HepG2 (cell line): ENCODE results near the gene OSCP1. TPM values are rescaled to one million over a fixed set of nuclear protein-coding genes. Genes with fewer than 3 reads are reported as not detected.
A peak's percentile ranks its signal among the peaks of the same experiment; 100 is the strongest.

ENCODE experiments used
- AHDC1 ChIP-seq: sonication (generic); formaldehyde crosslinking; IDR thresholded peaks from 2 replicates; pipeline ENCODE4 v1.5.1; 2020; ENCODE audit warnings: mild to moderate bottlenecking, missing genetic modification reagents, borderline replicate concordance
- ARID5B ChIP-seq: IDR thresholded peaks from 2 replicates; pipeline ENCODE4 v1.4.0; 2020; ENCODE audit warnings: mild to moderate bottlenecking, missing genetic modification reagents
- BRF2 ChIP-seq: sonication (generic); formaldehyde crosslinking; IDR thresholded peaks from 2 replicates; pipeline ENCODE4 v1.8.1; 2022; ENCODE audit warnings: mild to moderate bottlenecking, missing genetic modification reagents
- ETV5 ChIP-seq: IDR thresholded peaks from 2 replicates; pipeline ENCODE4 v1.6.1; 2018; ENCODE audit warnings: missing biosample characterization, missing genetic modification reagents, inconsistent platforms, borderline replicate concordance
- FOXA3 ChIP-seq: IDR thresholded peaks from 2 replicates; pipeline ENCODE4 v1.6.1; 2016; ENCODE audit warnings: missing genetic modification reagents, missing compliant biosample characterization
- FOXM1 ChIP-seq: sonication (generic); formaldehyde crosslinking; IDR thresholded peaks from 2 replicates; pipeline ENCODE4 v1.5.0; 2020; ENCODE audit warnings: missing genetic modification reagents
- HIVEP1 ChIP-seq: sonication (generic); formaldehyde crosslinking; IDR thresholded peaks from 2 replicates; pipeline ENCODE4 v1.4.0; 2020; ENCODE audit warnings: mild to moderate bottlenecking, missing genetic modification reagents
- MTA1 ChIP-seq: sonication (generic); formaldehyde crosslinking; IDR thresholded peaks from 2 replicates; pipeline ENCODE4 v1.4.0; 2020; ENCODE audit warnings: missing genetic modification reagents, mild to moderate bottlenecking, borderline replicate concordance
- NFIB ChIP-seq: sonication (generic); formaldehyde crosslinking; IDR thresholded peaks from 2 replicates; pipeline ENCODE4 v1.9.0; 2021; ENCODE audit warnings: missing genetic modification reagents, mild to moderate bottlenecking, borderline replicate concordance
- NR2C2 ChIP-seq: sonication (generic); formaldehyde crosslinking; IDR thresholded peaks from 2 replicates; pipeline ENCODE4 v1.4.0; 2020; ENCODE audit warnings: missing genetic modification reagents, mild to moderate bottlenecking, moderate library complexity, borderline replicate concordance
- SRSF1 ChIP-seq: fragments of 200-400 bp; formaldehyde crosslinking; optimal IDR thresholded peaks from 2 replicates; pipeline ENCODE3; 2017; ENCODE audit warnings: mild to moderate bottlenecking, low read depth, low read length, moderate library complexity
- TSC22D2 ChIP-seq: sonication (generic); formaldehyde crosslinking; IDR thresholded peaks from 2 replicates; pipeline ENCODE4 v1.5.1; 2020; ENCODE audit warnings: missing genetic modification reagents, mild to moderate bottlenecking, borderline replicate concordance
- ZBTB7A ChIP-seq: sonication (generic); formaldehyde crosslinking; IDR thresholded peaks from 2 replicates; pipeline ENCODE4 v1.8.0; 2022; ENCODE audit warnings: mild to moderate bottlenecking, missing genetic modification reagents
- ZFP41 ChIP-seq: sonication (generic); formaldehyde crosslinking; IDR thresholded peaks from 2 replicates; pipeline ENCODE4 v1.4.0; 2020; ENCODE audit warnings: mild to moderate bottlenecking, missing genetic modification reagents, borderline replicate concordance
- ZIK1 ChIP-seq: sonication (generic); formaldehyde crosslinking; IDR thresholded peaks from 2 replicates; pipeline ENCODE4 v1.5.0; 2020; ENCODE audit warnings: mild to moderate bottlenecking, low read depth, missing genetic modification reagents, borderline replicate concordance
- ZNF550 ChIP-seq: sonication (generic); formaldehyde crosslinking; IDR thresholded peaks from 2 replicates; pipeline ENCODE4 v1.4.0; 2020; ENCODE audit warnings: mild to moderate bottlenecking, missing genetic modification reagents, borderline replicate concordance
- ZNF563 ChIP-seq: sonication (generic); formaldehyde crosslinking; IDR thresholded peaks from 2 replicates; pipeline ENCODE4 v1.8.0; 2022; ENCODE audit warnings: mild to moderate bottlenecking, moderate library complexity, missing genetic modification reagents
- ZNF816 ChIP-seq: sonication (generic); formaldehyde crosslinking; IDR thresholded peaks from 2 replicates; pipeline ENCODE4 v1.8.0; 2022; ENCODE audit warnings: missing genetic modification reagents, mild to moderate bottlenecking, borderline replicate concordance
- polyA plus RNA-seq, 8 experiments: library from polyadenylated mRNA; depleted of rRNA in 3 of 8; stranded (reverse) in 7 of 8; unstranded in 1 of 8; fragments of >200 nt; fragmentation: Illumina TruSeq in 4 of 8; extraction: Trizol in 4 of 8; gene quantifications; 2 replicates each; pipeline versions ENCODE4 v1.2.1 to v1.2.3, GENCODE V29; 2011 to 2016; ENCODE audit warnings: low read depth in 4 of 8, missing spikeins in 1 of 8, mixed read lengths in 1 of 8; ENCODE audit not compliant: insufficient read depth in 1 of 8
- total RNA-seq, 5 experiments: library from RNA; depleted of rRNA; stranded (reverse); fragments of >200 nt; fragmentation: Illumina TruSeq; extraction: Trizol; gene quantifications; 2 replicates each; pipeline ENCODE4 v1.2.3, GENCODE V29; 2016; ENCODE audit warnings: low read depth in 1 of 5

The OSCP1 gene
- total and polyA plus RNA-seq, 2 of the 13 experiments (the other 11 are each of a cell fraction or from before 2014, with no cell fraction given): 0.60 to 0.84 TPM

GRCh38 chr1:36482724-36483388 is 32.6 kb upstream of the OSCP1 start, which contains the start of gene CSF3R (continued):
- TF ChIP-seq FOXM1 (CRISPR knock-in tag) (no peak), SRSF1 (peak; percentile 65), ZNF550 (CRISPR knock-in tag) (no peak), TSC22D2 (CRISPR knock-in tag) (0 out of 2 replicates have a peak, but pooled peaks have one; percentile 48), HIVEP1 (0 out of 2 replicates have a peak, but pooled peaks have one; percentile 26), ZIK1 (CRISPR knock-in tag) (0 out of 2 replicates have a peak, but pooled peaks have one; percentile 50), ZNF816 (CRISPR knock-in tag) (0 out of 2 replicates have a peak, but pooled peaks have one; percentile 33), ZBTB7A (CRISPR knock-in tag) (peak; percentile 61; the same call in 1 of the 2 replicates), ZFP41 (CRISPR knock-in tag) (no peak), AHDC1 (CRISPR knock-in tag) (peak; percentile 45; the same call in 1 of the 2 replicates), MTA1 (CRISPR knock-in tag) (peak; percentile 48; the same call in 1 of the 2 replicates), BRF2 (CRISPR knock-in tag) (no peak), FOXA3 (CRISPR knock-in tag) (no peak), NFIB (CRISPR knock-in tag) (no peak), ARID5B (CRISPR knock-in tag) (peak; percentile 44; the same call in 1 of the 2 replicates), ZNF563 (CRISPR knock-in tag) (peak; percentile 52; the same call in 1 of the 2 replicates), ETV5 (0 out of 2 replicates have a peak, but pooled peaks have one; percentile 12), NR2C2 (peak; percentile 19; the same call in 1 of the 2 replicates)
